IMR-90 (cell line): Measurements from ENCODE around the gene RHOD.
A peak's percentile ranks its signal among the peaks of the same experiment; 100 is the strongest.

Experiments
- CEBPB ChIP-seq: IDR thresholded peaks from 2 replicates; pipeline ENCODE4 v1.6.1; 2012; ENCODE audit warnings: low read depth, low read length, improper control_type of control experiment
- FOS ChIP-seq: fragments of 150-350 bp; IDR thresholded peaks from 2 replicates; pipeline ENCODE4 v1.6.1; 2016; ENCODE audit warnings: low read depth, low read length
- POLR2A ChIP-seq: IDR thresholded peaks from 2 replicates; pipeline ENCODE4 v1.6.1; 2012; ENCODE audit warnings: mild to moderate bottlenecking, low read depth, low read length
- RAD21 ChIP-seq: IDR thresholded peaks from 2 replicates; pipeline ENCODE4 v1.6.1; 2012; ENCODE audit warnings: low read length, improper control_type of control experiment
- RCOR1 ChIP-seq: IDR thresholded peaks from 2 replicates; pipeline ENCODE4 v1.6.1; 2012; ENCODE audit warnings: mild to moderate bottlenecking, low read length, improper control_type of control experiment; ENCODE audit not compliant: insufficient replicate concordance
- SMC3 ChIP-seq: fragments of 150-350 bp; IDR thresholded peaks from 2 replicates; pipeline ENCODE4 v1.6.1; 2016; ENCODE audit warnings: low read depth, mild to moderate bottlenecking, antibody characterized with exemption, low read length, moderate library complexity
- TF ChIP-seq, protein P1 (sequence below): conservative IDR thresholded peaks from 2 replicates; pipeline ENCODE4 v1.5.1; 2012; ENCODE audit warnings: mild to moderate bottlenecking, low read depth, low read length, improper control_type of control experiment

DNA sequence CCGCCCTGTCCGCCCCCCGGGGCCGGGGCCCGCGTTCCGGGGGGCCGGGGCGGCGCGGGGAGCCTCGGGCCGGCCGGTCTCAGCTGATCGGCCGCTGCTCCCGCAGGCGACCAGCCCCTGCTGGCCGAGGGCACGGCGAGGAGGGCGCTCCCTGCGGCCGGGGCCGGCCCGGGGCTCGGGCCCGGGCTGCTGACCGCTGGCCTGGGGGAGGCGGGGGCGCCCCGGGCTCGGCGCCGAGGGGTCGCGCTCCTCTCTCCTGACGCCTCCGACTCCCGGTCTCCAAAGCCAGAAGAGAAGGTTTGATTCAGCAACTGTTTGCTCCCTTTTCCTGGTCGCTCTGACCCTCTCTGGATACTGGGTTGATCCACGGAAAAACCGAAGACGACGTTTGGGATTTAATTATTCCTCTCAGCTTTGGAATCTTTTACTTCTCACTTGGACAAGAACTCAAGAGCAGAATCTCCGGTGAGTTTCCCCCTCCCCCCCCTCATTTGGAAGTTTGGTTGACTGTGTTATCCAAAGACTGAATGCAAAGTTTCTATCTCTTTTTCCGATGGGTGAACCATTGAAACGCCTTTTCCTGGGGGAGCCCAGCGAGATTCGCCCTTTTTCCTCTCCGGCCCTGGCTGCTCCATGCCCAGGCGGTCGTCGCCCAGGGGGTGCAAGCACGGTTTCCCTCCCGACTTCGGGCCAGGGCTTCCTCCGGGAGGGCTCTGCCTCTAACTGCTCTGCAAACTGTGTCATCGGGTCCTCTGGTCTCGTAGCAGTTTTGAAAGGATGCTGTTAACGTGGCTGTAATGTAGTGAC, 63.1 kb downstream of the RHOD start:
- TF ChIP-seq, protein P1, sequence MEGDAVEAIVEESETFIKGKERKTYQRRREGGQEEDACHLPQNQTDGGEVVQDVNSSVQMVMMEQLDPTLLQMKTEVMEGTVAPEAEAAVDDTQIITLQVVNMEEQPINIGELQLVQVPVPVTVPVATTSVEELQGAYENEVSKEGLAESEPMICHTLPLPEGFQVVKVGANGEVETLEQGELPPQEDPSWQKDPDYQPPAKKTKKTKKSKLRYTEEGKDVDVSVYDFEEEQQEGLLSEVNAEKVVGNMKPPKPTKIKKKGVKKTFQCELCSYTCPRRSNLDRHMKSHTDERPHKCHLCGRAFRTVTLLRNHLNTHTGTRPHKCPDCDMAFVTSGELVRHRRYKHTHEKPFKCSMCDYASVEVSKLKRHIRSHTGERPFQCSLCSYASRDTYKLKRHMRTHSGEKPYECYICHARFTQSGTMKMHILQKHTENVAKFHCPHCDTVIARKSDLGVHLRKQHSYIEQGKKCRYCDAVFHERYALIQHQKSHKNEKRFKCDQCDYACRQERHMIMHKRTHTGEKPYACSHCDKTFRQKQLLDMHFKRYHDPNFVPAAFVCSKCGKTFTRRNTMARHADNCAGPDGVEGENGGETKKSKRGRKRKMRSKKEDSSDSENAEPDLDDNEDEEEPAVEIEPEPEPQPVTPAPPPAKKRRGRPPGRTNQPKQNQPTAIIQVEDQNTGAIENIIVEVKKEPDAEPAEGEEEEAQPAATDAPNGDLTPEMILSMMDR, result peak; percentile 29; the same call in 1 of the 2 replicates
- no peak for TF ChIP-seq FOS
- TF ChIP-seq RAD21, result no peak
- TF ChIP-seq SMC3, result no peak
- TF ChIP-seq RCOR1, result no peak
- no peak for TF ChIP-seq POLR2A
- no peak for TF ChIP-seq CEBPB
